ENCODE results near the gene SEMA3D.
"Not testable (repeated sequence)": the region's sequence is repeated elsewhere in the genome, so short reads cannot be mapped to it uniquely, and the experiment has no call there.

GRCh38 chr7:84992954-84993353, 193.9 kb downstream of the SEMA3D start:
- TF ChIP-seq EZH2 (IDR thresholded peaks at IDR 0.05); CTCF (IDR thresholded peaks at IDR 0.05 in 2 of 3, conservative IDR thresholded peaks at IDR 0.05 in 1 of 3; ENCODE audit: borderline replicate concordance in 1 of 3, insufficient read depth in 1 of 3, low read depth in 2 of 3, low read length in 2 of 3); EGR1 (IDR thresholded peaks at IDR 0.05; ENCODE audit: low read depth); POLR2AphosphoS5 (IDR thresholded peaks at IDR 0.05; ENCODE audit: low read depth, low read length); REST (IDR thresholded peaks at IDR 0.05; ENCODE audit: low read depth); POLR2A (IDR thresholded peaks at IDR 0.05; ENCODE audit: borderline replicate concordance, extremely low read depth, insufficient read depth, insufficient read length); SIN3A (IDR thresholded peaks at IDR 0.05; ENCODE audit: low read depth): not testable (repeated sequence)
